WTC11 (cell line): ENCODE results near the gene TMEM174. TPM values are rescaled to one million over a fixed set of nuclear protein-coding genes. Genes with fewer than 3 reads are reported as not detected.

Source experiments
- ATAC-seq: fragments of 200-7000 bp; cut with Tn5 transposase; 2 replicates; pipeline ENCODE4 v1.10.0; 2021; ENCODE audit warnings: mild to moderate bottlenecking, moderate library complexity
- CTCF ChIA-PET: fragments of 300-600 bp; sonication (Branson Sonifier 250); formaldehyde crosslinking; loops from one replicate; lab custom pipeline; 2021; ENCODE audit warnings: antibody characterized with exemption; lab: Charles Lee
- POLR2A ChIA-PET: fragments of 350-600 bp; sonication (Branson Sonifier 250); formaldehyde crosslinking; loops from one replicate; lab custom pipeline; 2021; ENCODE audit warnings: antibody characterized with exemption; lab: Charles Lee
- DNase-seq: peaks from one replicate; pipeline ENCODE4 v3.0.0; 2021; ENCODE audit warnings: low spot score
- H3K27ac Mint-ChIP-seq: 2 replicates; pipeline ENCODE4 v1.8.0; 2021; ENCODE audit warnings: mixed read lengths
- H3K27me3 Mint-ChIP-seq: 2 replicates; pipeline ENCODE4 v1.8.0; 2021; ENCODE audit warnings: low read depth, mild to moderate bottlenecking, moderate library complexity, mixed read lengths
- H3K36me3 Mint-ChIP-seq: 2 replicates; pipeline ENCODE4 v1.8.0; 2021; ENCODE audit warnings: mixed read lengths
- H3K4me1 Mint-ChIP-seq: 2 replicates; pipeline ENCODE4 v1.8.0; 2022; ENCODE audit warnings: mixed read lengths
- H3K4me3 Mint-ChIP-seq: 2 replicates; pipeline ENCODE4 v1.8.0; 2021; ENCODE audit warnings: mild to moderate bottlenecking, moderate library complexity, mixed read lengths
- H3K9me3 Mint-ChIP-seq: 2 replicates; pipeline ENCODE4 v1.8.0; 2021; ENCODE audit warnings: mixed read lengths
- AFF4 ChIP-seq: sonication (generic); formaldehyde crosslinking; IDR thresholded peaks from 2 replicates; pipeline ENCODE4 v1.8.1; 2023; ENCODE audit warnings: mild to moderate bottlenecking, missing genetic modification reagents, borderline replicate concordance
- ATF1 ChIP-seq: sonication (generic); formaldehyde crosslinking; IDR thresholded peaks from 2 replicates; pipeline ENCODE4 v1.8.1; 2023; ENCODE audit warnings: mild to moderate bottlenecking, moderate library complexity, missing genetic modification reagents
- ATF6 ChIP-seq: sonication (generic); formaldehyde crosslinking; IDR thresholded peaks from 2 replicates; pipeline ENCODE4 v1.8.1; 2023; ENCODE audit warnings: mild to moderate bottlenecking, missing genetic modification reagents
- CDX4 ChIP-seq: fragments of 250-450 bp; sonication (Bioruptor Pico); IDR thresholded peaks from 2 replicates; pipeline ENCODE4 v1.9.0; 2021; ENCODE audit warnings: moderate library complexity, mild to moderate bottlenecking, inconsistent platforms, borderline replicate concordance
- E2F1 ChIP-seq: sonication (generic); formaldehyde crosslinking; IDR thresholded peaks from 2 replicates; pipeline ENCODE4 v1.8.0; 2022; ENCODE audit warnings: mild to moderate bottlenecking, missing genetic modification reagents
- ELF4 ChIP-seq: sonication (generic); formaldehyde crosslinking; IDR thresholded peaks from 2 replicates; pipeline ENCODE4 v1.8.1; 2022; ENCODE audit warnings: low read depth, mild to moderate bottlenecking, moderate library complexity, missing genetic modification reagents
- FOXJ3 ChIP-seq: sonication (generic); formaldehyde crosslinking; IDR thresholded peaks from 2 replicates; pipeline ENCODE4 v1.9.0; 2021; ENCODE audit warnings: missing genetic modification reagents, mild to moderate bottlenecking, borderline replicate concordance
- GABPB1 ChIP-seq: sonication (generic); formaldehyde crosslinking; IDR thresholded peaks from 2 replicates; pipeline ENCODE4 v1.8.1; 2023; ENCODE audit warnings: mild to moderate bottlenecking, missing genetic modification reagents
- RORB ChIP-seq: fragments of 250-450 bp; sonication (Bioruptor Pico); IDR thresholded peaks from 2 replicates; pipeline ENCODE4 v1.9.0; 2021; ENCODE audit warnings: mild to moderate bottlenecking
- SMAD3 ChIP-seq: sonication (generic); formaldehyde crosslinking; IDR thresholded peaks from 2 replicates; pipeline ENCODE4 v1.8.0; 2022; ENCODE audit warnings: missing genetic modification reagents, mild to moderate bottlenecking, borderline replicate concordance
- TCF7 ChIP-seq: sonication (generic); formaldehyde crosslinking; IDR thresholded peaks from 2 replicates; pipeline ENCODE4 v1.8.0; 2022; ENCODE audit warnings: mild to moderate bottlenecking, low read depth, missing genetic modification reagents, moderate library complexity
- TEAD4 ChIP-seq: sonication (generic); formaldehyde crosslinking; IDR thresholded peaks from 2 replicates; pipeline ENCODE4 v1.8.0; 2022; ENCODE audit warnings: mild to moderate bottlenecking, missing genetic modification reagents
- USF1 ChIP-seq: sonication (generic); formaldehyde crosslinking; IDR thresholded peaks from 2 replicates; pipeline ENCODE4 v1.8.0; 2022; ENCODE audit warnings: mild to moderate bottlenecking, missing genetic modification reagents
- ZBTB21 ChIP-seq: sonication (generic); formaldehyde crosslinking; IDR thresholded peaks from 2 replicates; pipeline ENCODE4 v1.8.1; 2023; ENCODE audit warnings: mild to moderate bottlenecking, missing genetic modification reagents, borderline replicate concordance
- ZNF138 ChIP-seq: sonication (generic); formaldehyde crosslinking; conservative IDR thresholded peaks from 2 replicates; pipeline ENCODE4 v1.8.1; 2022; ENCODE audit warnings: mild to moderate bottlenecking, moderate library complexity, missing genetic modification reagents
- ZNF281 ChIP-seq: sonication (generic); formaldehyde crosslinking; IDR thresholded peaks from 2 replicates; pipeline ENCODE4 v1.8.0; 2023; ENCODE audit warnings: mild to moderate bottlenecking, missing genetic modification reagents
- ZNF423 ChIP-seq: fragments of 250-450 bp; sonication (Bioruptor Pico); IDR thresholded peaks from 2 replicates; pipeline ENCODE4 v2.1.2; 2022; ENCODE audit warnings: mild to moderate bottlenecking, moderate library complexity
- total RNA-seq: library from RNA; stranded (reverse); gene quantifications from 3 replicates; pipeline ENCODE4 v1.2.3, GENCODE V29; 2021

Gene TMEM174
- total RNA-seq, 1 experiment from 2014 or later = not detected

DNA sequence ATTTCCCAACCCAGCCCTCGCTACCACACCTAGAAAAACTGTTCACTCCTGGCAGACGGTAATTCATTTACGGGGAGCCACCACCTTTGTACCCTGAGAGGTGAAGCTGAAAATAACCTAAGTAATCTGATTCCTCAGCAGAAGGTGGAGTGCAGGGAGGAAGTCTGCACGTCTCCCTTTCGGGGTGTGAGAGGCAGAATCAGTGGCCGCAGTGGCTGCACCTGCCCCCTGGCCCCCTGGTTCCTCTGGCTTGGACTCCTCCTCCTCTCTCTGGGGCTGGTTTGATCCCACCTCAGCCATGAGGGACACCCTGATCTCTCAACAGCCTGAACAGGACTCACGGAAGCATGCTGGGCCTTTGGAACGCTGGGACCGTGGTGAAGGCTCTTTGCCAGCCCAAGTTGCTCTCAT, 10.5 kb downstream of the TMEM174 start (continued):
- TF ChIP-seq ZNF281 (CRISPR knock-in tag) (no peak), CDX4 (CRISPR knock-in tag) (no peak)

DNA sequence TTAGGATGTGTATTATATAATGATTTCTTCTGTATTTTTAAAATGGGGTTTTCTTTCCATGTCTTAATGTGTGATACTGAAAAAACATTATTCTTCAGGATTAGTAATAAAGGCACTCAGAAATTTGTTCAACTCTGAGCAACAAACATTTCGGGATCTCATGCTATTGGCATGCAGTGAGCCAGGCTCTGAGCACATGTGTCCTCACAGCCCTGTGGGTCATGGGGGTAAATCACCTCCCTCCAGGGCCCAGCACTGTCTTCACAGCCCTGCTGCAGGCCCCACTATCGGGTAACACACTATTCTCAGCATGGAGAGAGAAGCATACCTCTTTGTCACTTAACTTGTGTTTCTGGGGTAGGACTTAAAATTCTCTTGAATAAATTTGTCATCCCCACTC, 14.0 kb downstream of the TMEM174 start:
- peaks cover 10% of the 10 kb centered on the region for H3K9me3 Mint-ChIP-seq
- DNase-seq (no peak), ATAC-seq (no peak)
- H3K4me1 Mint-ChIP-seq = peaks cover 27% of the 10 kb centered on the region
- no peak for TF ChIP-seq ZBTB21 (CRISPR knock-in tag)
- no peak for TF ChIP-seq E2F1 (CRISPR knock-in tag)
- TF ChIP-seq GABPB1 = no peak
- TF ChIP-seq ATF6 (CRISPR knock-in tag) = no peak
- TF ChIP-seq ATF1 (CRISPR knock-in tag) = no peak
- TF ChIP-seq USF1 (CRISPR knock-in tag) = no peak
- TF ChIP-seq SMAD3 (CRISPR knock-in tag) = no peak
- TF ChIP-seq FOXJ3 = no peak
- no peak for TF ChIP-seq AFF4 (CRISPR knock-in tag)
- no peak for TF ChIP-seq ELF4
- TF ChIP-seq RORB (CRISPR knock-in tag) = no peak
- no peak for TF ChIP-seq ZNF423 (CRISPR knock-in tag)
- no peak for TF ChIP-seq TCF7
- no peak for TF ChIP-seq TEAD4 (CRISPR knock-in tag)
- TF ChIP-seq ZNF138 (CRISPR knock-in tag) = no peak
- H3K36me3 Mint-ChIP-seq = peaks cover 10% of the 10 kb centered on the region
- no peak overlapping the region for H3K27ac Mint-ChIP-seq
- H3K4me3 Mint-ChIP-seq = no peak overlapping the region
- H3K27me3 Mint-ChIP-seq = no peaks in the 10 kb centered on the region
- POLR2A ChIA-PET = no interaction called here
- CTCF ChIA-PET = interaction anchor here (1.8 kb wide), 1 partner anchor 16 kb away, joined by 7 read pairs; no protein-coding TSS in a partner anchor
